SK-N-DZ (cell line): Measurements from ENCODE around the gene OR5T3. TPM values are rescaled to one million over a fixed set of nuclear protein-coding genes. Genes with fewer than 3 reads are reported as not detected.
"Not testable (repeated sequence)": the region's sequence is repeated elsewhere in the genome, so short reads cannot be mapped to it uniquely, and the experiment has no call there.

Experiments used
- DNase-seq: peaks from one replicate; pipeline ENCODE4 v3.0.0-alpha.2; 2015; ENCODE audit warnings: low spot score
- polyA plus RNA-seq, 2 experiments: library from polyadenylated mRNA; depleted of rRNA; stranded (reverse); fragments of >200 nt; gene quantifications; 2 replicates each; pipeline ENCODE4 v1.2.3, GENCODE V29; 2014

Gene OR5T3
- not detected in 2 replicates for polyA plus RNA-seq (2014; cell fraction: cytosol; rRNA removed)
- polyA plus RNA-seq (2014; cell fraction: nucleus; rRNA removed) = not detected in 2 replicates

DNA sequence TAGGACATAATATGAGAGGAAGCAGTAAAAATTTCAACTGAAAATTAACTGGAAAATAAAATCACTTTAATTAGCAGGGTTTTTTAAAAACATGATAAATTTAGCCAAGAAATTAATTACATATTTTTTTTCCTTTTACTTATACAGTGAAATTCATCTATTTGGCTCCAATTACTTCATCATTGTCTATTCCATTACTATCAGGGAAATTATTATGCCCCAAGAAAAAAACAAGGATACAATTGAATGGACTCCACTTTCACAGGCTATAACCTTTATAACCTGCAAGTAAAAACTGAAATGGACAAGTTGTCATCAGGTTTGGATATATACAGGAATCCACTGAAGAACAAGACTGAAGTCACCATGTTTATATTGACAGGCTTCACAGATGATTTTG lies at the start of gene OR5T3:
Gene OR5T3, plus strand, starts transcription at position 301 of the 400 bp plus-strand sequence. Its CDS starts 0 bp downstream, at position 301.
- DNase-seq = no peak

- no peak for DNase-seq
Observed at GRCh38 chr11:56207790-56208189, 44.3 kb upstream of the OR5T3 start.

- DNase-seq = no peak
Observed at GRCh38 chr11:56214537-56214936, 37.5 kb upstream of the OR5T3 start.

- DNase-seq = not testable (repeated sequence)
Observed at GRCh38 chr11:56219735-56220134, 32.3 kb upstream of the OR5T3 start.

GRCh38 chr11:56234155-56234554 lies 17.9 kb upstream of the OR5T3 start, which contains the start of gene OR5T2:
Gene OR5T2, minus strand, starts transcription at chr11:56234255. Its CDS starts 1,193 bp downstream, at chr11:56233062.
- no peak for DNase-seq

DNA sequence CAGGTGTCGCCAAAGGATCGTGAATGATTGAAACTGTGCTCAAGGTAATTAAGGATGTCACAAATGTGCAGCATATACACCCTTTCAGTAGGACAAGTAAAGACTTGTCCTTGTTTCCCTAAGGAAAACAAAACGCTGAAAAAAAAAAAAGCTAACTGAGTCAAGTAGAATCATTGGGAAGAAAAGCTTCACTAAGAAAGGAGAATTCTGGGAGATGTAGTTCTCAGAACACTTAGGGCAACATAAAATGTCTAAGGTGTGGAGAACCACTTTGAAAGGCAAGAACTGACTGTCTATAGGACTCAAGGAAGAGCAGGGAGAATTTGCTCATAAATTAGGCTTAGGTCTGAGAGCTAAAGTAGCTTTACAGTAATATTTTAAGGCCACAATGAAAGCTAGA lies 19.0 kb downstream of the OR5T3 start:
- DNase-seq = no peak

DNA sequence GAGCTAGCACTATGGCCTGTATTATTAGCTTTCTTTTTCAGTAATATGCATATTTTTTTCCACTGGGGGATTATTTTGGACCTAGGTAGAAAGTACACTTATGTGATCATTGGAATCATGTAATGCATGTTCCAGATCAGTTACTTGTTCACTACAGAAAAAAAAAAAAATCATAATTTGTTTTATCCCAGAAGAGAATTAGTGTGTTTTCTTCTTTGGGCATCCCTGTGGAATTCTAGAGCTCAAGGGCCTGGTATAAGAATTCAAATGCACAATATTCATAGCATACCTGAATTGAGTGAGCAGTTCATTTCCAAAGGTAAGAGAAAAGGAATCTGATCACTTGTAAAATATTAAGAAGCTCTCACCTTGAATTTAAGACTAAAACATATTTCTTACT lies 21.8 kb downstream of the OR5T3 start, which contains the start of gene OR5T1:
Gene OR5T1, plus strand, starts transcription at position 301 of the 400 bp plus-strand sequence. CDS start 1,485 bp downstream, outside the sequence.
- no peak for DNase-seq

- DNase-seq = no peak
Observed at GRCh38 chr11:56292154-56292553, 40.1 kb downstream of the OR5T3 start, which contains the start of gene OR8H1. Gene OR8H1, minus strand, starts transcription at chr11:56292254. Its CDS starts 1,192 bp downstream, at chr11:56291062.

- DNase-seq = no peak
Observed at GRCh38 chr11:56296898-56297297, 44.8 kb downstream of the OR5T3 start.
